Measurements from ENCODE around the gene SNX8.

DNA sequence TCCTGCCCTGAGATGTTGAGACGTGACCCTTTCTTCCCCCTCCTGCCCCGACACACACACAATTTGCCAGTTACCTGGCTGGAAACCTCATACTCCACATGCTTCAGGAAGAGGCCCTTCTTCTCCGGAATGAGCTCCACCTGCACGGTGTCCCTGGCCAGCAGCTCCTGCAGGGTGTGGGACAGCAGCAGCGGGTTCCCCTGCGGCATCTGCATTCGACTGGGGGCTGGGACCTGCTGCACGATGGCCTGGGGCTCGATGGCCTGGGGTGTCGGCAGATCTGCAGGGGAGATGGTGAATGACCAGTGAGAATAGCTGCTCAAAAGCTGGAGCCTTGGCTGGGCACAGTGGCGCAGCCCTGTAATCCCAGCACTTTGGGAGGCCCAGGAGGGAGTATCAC is 36.2 kb downstream of the SNX8 start:
- TF ChIP-seq, protein P1, sequence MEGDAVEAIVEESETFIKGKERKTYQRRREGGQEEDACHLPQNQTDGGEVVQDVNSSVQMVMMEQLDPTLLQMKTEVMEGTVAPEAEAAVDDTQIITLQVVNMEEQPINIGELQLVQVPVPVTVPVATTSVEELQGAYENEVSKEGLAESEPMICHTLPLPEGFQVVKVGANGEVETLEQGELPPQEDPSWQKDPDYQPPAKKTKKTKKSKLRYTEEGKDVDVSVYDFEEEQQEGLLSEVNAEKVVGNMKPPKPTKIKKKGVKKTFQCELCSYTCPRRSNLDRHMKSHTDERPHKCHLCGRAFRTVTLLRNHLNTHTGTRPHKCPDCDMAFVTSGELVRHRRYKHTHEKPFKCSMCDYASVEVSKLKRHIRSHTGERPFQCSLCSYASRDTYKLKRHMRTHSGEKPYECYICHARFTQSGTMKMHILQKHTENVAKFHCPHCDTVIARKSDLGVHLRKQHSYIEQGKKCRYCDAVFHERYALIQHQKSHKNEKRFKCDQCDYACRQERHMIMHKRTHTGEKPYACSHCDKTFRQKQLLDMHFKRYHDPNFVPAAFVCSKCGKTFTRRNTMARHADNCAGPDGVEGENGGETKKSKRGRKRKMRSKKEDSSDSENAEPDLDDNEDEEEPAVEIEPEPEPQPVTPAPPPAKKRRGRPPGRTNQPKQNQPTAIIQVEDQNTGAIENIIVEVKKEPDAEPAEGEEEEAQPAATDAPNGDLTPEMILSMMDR (IDR thresholded peaks at IDR 0.05) = no peak
- TF ChIP-seq POLR2A (IDR thresholded peaks at IDR 0.05) = no peak
- no peak for TF ChIP-seq POLR2AphosphoS5 (IDR thresholded peaks at IDR 0.05)
